ENCODE data around the gene MYH7. TPM values are rescaled to one million over a fixed set of nuclear protein-coding genes. Genes with fewer than 3 reads are reported as not detected.

The MYH7 gene
- total RNA-seq, 6 experiments from 2014 or later: not detected

GRCh38 chr14:23442721-23443356, 7.4 kb upstream of the MYH7 start:
- Mint-ChIP-seq H3K27ac (no peak overlapping the region), H3K9me3 (no peaks in the 10 kb centered on the region), H3K27me3 (ENCODE audit: insufficient read depth) (peaks cover 41% of the 10 kb centered on the region), H3K4me3 (no peak overlapping the region), H3K4me1 (ENCODE audit: low read depth) (0 out of 2 replicates have a peak, but pooled peaks cover 4% of the 10 kb centered on the region), H3K36me3 (ENCODE audit: low read depth) (no peaks in the 10 kb centered on the region)
- DNase-seq: no peak
- TF ChIP-seq CTCF (IDR thresholded peaks at IDR 0.05): no peak

GRCh38 chr14:23441076-23441475, 5.6 kb upstream of the MYH7 start:
- Mint-ChIP-seq H3K4me1 (ENCODE audit: low read depth) (0 out of 2 replicates have a peak, but pooled peaks cover 4% of the 10 kb centered on the region), H3K4me3 (no peak overlapping the region), H3K36me3 (ENCODE audit: low read depth) (no peaks in the 10 kb centered on the region), H3K27me3 (ENCODE audit: insufficient read depth) (peaks cover 45% of the 10 kb centered on the region), H3K27ac (no peak overlapping the region), H3K9me3 (no peaks in the 10 kb centered on the region)
- no peak for TF ChIP-seq CTCF (IDR thresholded peaks at IDR 0.05)
- DNase-seq: no peak

- DNase-seq: no peak
- no peak overlapping the region for H3K27ac Mint-ChIP-seq
- no peak for TF ChIP-seq CTCF (IDR thresholded peaks at IDR 0.05)
- peaks cover 42% of the 10 kb centered on the region for H3K27me3 Mint-ChIP-seq (ENCODE audit: insufficient read depth)
- H3K4me1 Mint-ChIP-seq (ENCODE audit: low read depth): 0 out of 2 replicates have a peak, but pooled peaks cover 4% of the 10 kb centered on the region
- H3K9me3 Mint-ChIP-seq: no peaks in the 10 kb centered on the region
- no peaks in the 10 kb centered on the region for H3K36me3 Mint-ChIP-seq (ENCODE audit: low read depth)
- no peak overlapping the region for H3K4me3 Mint-ChIP-seq
Observed at GRCh38 chr14:23439107-23439835, 3.8 kb upstream of the MYH7 start.

GRCh38 chr14:23438101-23438971, 2.9 kb upstream of the MYH7 start:
- no peak overlapping the region for H3K4me3 Mint-ChIP-seq
- H3K4me1 Mint-ChIP-seq (ENCODE audit: low read depth): 0 out of 2 replicates have a peak, but pooled peaks cover 4% of the 10 kb centered on the region
- no peak for TF ChIP-seq CTCF (IDR thresholded peaks at IDR 0.05)
- no peaks in the 10 kb centered on the region for H3K9me3 Mint-ChIP-seq
- no peak for DNase-seq
- peaks cover 44% of the 10 kb centered on the region for H3K27me3 Mint-ChIP-seq (ENCODE audit: insufficient read depth)
- H3K36me3 Mint-ChIP-seq (ENCODE audit: low read depth): no peaks in the 10 kb centered on the region
- H3K27ac Mint-ChIP-seq: no peak overlapping the region

Measured in HFFc6 (cell line).